Left ventricle myocardium superior (tissue), 1 donor: ENCODE measurements around the gene RBKS. TPM values are rescaled to one million over a fixed set of nuclear protein-coding genes. Genes with fewer than 3 reads are reported as not detected.
"Not testable (repeated sequence)": the region's sequence is repeated elsewhere in the genome, so short reads cannot be mapped to it uniquely, and the experiment has no call there.

ENCODE experiments used
- ATAC-seq: fragments of 200-7000 bp; cut with Tn5 transposase; one replicate; pipeline ENCODE4 v1.9.1; 2020; ENCODE audit warnings: mild to moderate bottlenecking, moderate library complexity
- DNase-seq: peaks from one replicate; pipeline ENCODE4 v3.0.0-alpha.2; 2020
- intact Hi-C: fragments of 100-400 bp; cut with micrococcal nuclease; formaldehyde crosslinking; loops from one replicate; pipeline ENCODE4 v1.11.0; 2022
- total RNA-seq: library from RNA; stranded (reverse); fragmentation: NEBNext Ultra II Directional; extraction: Animal tissue kit (Norgen Biotek cat#: 25700); gene quantifications from one replicate; pipeline ENCODE4 v1.2.1, GENCODE V29; 2021
- donor health status: DM: no; HTN: yes; CAD: no; lungs with severe emphysema.

The RBKS gene
- total RNA-seq, 1 donor from 2014 or later: 3.3 TPM

GRCh38 chr2:27751377-27751776, 138.8 kb downstream of the RBKS start:
- intact Hi-C loops: no loop called here
- no peak for ATAC-seq
- DNase-seq: no peak

- ATAC-seq, intact Hi-C loops, DNase-seq: not testable (repeated sequence)
Measured at GRCh38 chr2:27748803-27749554, 141.2 kb downstream of the RBKS start.

- intact Hi-C loops: no loop called here
- peak; percentile 76 for ATAC-seq
- DNase-seq: no peak
Measured at GRCh38 chr2:27747827-27748352, 142.3 kb downstream of the RBKS start.

GRCh38 chr2:27746325-27746724, 143.9 kb downstream of the RBKS start:
- DNase-seq (no peak), ATAC-seq (no peak)
- intact Hi-C loops: no loop called here

- ATAC-seq, intact Hi-C loops, DNase-seq: not testable (repeated sequence)
Measured at GRCh38 chr2:27745494-27745893, 144.7 kb downstream of the RBKS start.

GRCh38 chr2:27742571-27742970, 147.6 kb downstream of the RBKS start:
- intact Hi-C loops: no loop called here
- no peak for ATAC-seq
- DNase-seq: no peak

- ATAC-seq: no peak
- intact Hi-C loops: no loop called here
- no peak for DNase-seq
Measured at GRCh38 chr2:27741673-27742072, 148.5 kb downstream of the RBKS start.

- intact Hi-C loops: no loop called here
- ATAC-seq (no peak), DNase-seq (no peak)
Measured at GRCh38 chr2:27739058-27739373, 151.2 kb downstream of the RBKS start.

- intact Hi-C loops: no loop called here
- DNase-seq (no peak), ATAC-seq (no peak)
Measured at GRCh38 chr2:27738349-27739057, 151.7 kb downstream of the RBKS start.

- peak; percentile 22 for ATAC-seq
- DNase-seq: no peak
- intact Hi-C loops: no loop called here
Measured at GRCh38 chr2:27737676-27738348, 152.4 kb downstream of the RBKS start.

- intact Hi-C loops: no loop called here
Measured at GRCh38 chr2:27736890-27737204, 153.3 kb downstream of the RBKS start.

GRCh38 chr2:27736031-27736889, 153.9 kb downstream of the RBKS start:
- intact Hi-C loops: no loop called here
- ATAC-seq: peak; percentile 5
- no peak for DNase-seq

More at GRCh38 chr2:27736890-27737204, 153.3 kb downstream of the RBKS start:
- DNase-seq: no peak
- ATAC-seq: no peak

- ATAC-seq: peak; percentile 96
- peak; percentile 89 for DNase-seq
- intact Hi-C loops: no loop called here
Measured at GRCh38 chr2:27735263-27735904, 154.8 kb downstream of the RBKS start.

GRCh38 chr2:27734305-27734704, 155.9 kb downstream of the RBKS start:
- intact Hi-C loops: no loop called here
- no peak for ATAC-seq
- no peak for DNase-seq

Other genes with a start within 250 kb of the RBKS start
- gene SUPT7L, start 226.8 kb downstream of the RBKS start, total RNA-seq: 28.1 TPM
- 19.2 TPM for gene SLC4A1AP, start 226.5 kb downstream of the RBKS start, total RNA-seq
- gene MRPL33, start 118.7 kb downstream of the RBKS start, total RNA-seq: 367 TPM
- gene BABAM2, start 342 bp upstream of the RBKS start, total RNA-seq: 56.8 TPM